Ovary (tissue), 3 donors: ENCODE results near the gene SUGCT.

Source experiments
- CTCF ChIP-seq, 3 donors: fragments of 450-650 bp in 2 of 3; fragments of 200-600 bp in 1 of 3; IDR thresholded peaks; one replicate each; pipeline versions ENCODE4 v1.5.1 to v1.8.0; 2016 to 2022; ENCODE audit warnings: antibody characterized with exemption in 3 of 3, mild to moderate bottlenecking in 1 of 3
- POLR2A ChIP-seq: fragments of 450-650 bp; IDR thresholded peaks from one replicate; pipeline ENCODE4 v1.6.1; 2017; ENCODE audit warnings: antibody characterized with exemption, mild to moderate bottlenecking, moderate library complexity
- donor health status: DM: no; HTN: no; CAD: no.

- TF ChIP-seq CTCF (IDR thresholded peaks at IDR 0.05): no peak
- TF ChIP-seq POLR2A: no peak
These were observed 523.9 kb downstream of the SUGCT start for GRCh38 chr7:40658729-40659128.
